ENCODE measurements around the gene OR51Q1. TPM values are rescaled to one million over a fixed set of nuclear protein-coding genes. Genes with fewer than 3 reads are reported as not detected.

OR51Q1 gene, protein sequence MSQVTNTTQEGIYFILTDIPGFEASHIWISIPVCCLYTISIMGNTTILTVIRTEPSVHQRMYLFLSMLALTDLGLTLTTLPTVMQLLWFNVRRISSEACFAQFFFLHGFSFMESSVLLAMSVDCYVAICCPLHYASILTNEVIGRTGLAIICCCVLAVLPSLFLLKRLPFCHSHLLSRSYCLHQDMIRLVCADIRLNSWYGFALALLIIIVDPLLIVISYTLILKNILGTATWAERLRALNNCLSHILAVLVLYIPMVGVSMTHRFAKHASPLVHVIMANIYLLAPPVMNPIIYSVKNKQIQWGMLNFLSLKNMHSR
- total RNA-seq, result not detected in 2 replicates

DNA sequence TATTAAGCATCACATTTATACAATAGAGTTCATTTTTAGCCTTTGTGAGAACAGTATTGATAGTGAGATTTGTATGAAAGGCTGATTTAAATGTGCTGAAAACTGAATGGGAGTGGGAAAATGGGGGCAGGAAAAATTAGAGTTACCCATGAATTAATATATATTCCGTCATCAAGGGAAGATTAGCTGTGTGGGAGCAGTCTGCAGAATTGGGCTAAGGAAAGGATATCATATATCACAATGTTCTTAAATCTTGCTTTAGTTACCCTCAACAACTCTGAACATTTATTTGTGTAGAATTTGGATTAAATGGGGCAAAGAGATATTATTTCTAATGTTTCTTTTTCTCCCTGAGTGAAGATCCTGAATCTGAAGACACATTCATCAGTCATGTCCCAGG lies at the start of gene OR51Q1:
Gene OR51Q1 (plus strand): TSS at position 301 of the 400 bp plus-strand sequence. CDS start 90 bp downstream, at position 391.
- no peak for DNase-seq

DNA sequence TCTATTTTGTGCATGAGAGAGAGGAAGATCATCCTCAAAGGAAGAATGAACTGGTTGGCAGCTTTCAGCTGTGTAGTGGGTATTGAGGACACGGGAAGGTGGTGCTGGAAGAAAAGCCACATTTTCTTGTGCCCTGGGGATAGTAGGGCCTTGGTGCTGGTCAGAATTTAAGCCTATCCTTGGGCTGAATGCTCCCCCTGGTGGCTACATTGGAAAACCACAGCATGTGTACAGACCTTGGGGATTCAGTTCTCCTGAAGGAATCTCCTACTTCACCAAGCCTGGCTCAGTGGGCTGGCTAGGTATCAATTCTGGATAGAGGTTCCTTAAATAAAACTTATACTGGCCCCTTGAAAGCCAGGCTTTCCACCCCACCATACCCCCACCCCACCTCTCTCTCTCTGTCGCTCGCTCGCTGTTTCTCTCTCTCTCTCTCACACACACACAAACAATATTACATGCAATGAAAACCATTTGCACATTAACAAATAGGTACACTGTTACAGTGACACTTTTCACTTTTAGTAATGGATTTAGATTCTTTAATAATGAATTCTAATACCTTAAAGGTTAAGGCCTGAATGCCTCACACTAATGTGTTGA lies 41.1 kb upstream of the OR51Q1 start:
- peak; percentile 70 for DNase-seq

DNA sequence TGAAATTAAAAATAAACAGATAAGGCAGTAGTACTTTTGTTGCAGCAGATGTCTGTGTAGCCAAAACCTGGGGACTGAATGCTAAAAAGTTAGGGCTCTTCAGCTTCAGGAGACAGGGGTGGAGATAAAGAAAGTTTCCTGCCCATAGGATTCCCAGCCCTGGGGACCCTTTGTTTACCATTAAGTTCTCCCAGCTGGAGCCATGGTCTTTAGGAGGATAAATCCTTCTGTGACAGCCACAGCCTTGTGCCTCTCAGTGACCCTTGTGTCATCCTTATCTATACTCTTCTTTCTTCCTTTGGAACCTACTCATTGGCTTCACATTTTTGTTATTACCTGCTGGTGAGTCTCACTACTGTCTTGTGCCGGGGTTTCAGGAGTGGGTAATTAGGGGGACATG lies 38.3 kb upstream of the OR51Q1 start, which contains the start of gene OR51M1:
Gene OR51M1 (plus strand): TSS at position 237 of the 400 bp plus-strand sequence. CDS start 5,587 bp downstream, outside the sequence.
- DNase-seq, result no peak

DNA sequence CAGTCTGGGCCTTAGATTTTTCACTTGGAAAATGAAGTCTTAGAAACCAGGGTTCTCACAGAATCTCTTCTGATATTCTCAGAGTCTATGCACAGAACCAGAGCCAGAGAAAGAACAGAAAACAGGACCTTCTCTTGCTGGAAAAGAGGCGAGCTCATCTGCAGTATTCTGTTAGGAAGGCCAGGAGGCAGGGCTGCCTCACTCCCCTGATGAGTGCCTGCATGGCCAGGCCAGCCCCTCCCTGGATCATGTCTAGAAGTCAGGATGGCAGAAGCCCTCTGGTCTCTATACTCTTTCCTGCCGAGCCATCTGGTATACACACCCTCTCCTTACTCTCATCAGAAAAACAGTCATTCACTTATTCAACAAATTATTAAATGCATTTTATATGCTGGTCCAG lies 37.6 kb upstream of the OR51Q1 start:
- DNase-seq, result no peak

DNA sequence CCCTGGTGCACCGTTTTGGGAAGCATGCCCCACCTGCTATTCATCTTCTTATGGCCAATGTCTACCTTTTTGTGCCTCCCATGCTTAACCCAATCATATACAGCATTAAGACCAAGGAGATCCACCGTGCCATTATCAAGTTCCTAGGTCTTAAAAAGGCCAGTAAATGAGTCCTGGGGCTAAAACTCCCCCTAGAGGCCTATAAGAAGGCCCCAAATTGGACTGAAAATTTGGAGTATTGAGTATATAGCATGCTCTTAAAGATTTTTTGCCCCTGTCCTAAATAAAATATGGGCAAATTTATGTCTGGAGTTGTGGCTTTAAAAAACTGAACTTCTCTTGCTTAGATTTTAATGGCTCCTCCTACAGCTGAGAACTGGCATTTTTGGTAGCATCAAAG lies 31.7 kb upstream of the OR51Q1 start:
- no peak for DNase-seq

DNA sequence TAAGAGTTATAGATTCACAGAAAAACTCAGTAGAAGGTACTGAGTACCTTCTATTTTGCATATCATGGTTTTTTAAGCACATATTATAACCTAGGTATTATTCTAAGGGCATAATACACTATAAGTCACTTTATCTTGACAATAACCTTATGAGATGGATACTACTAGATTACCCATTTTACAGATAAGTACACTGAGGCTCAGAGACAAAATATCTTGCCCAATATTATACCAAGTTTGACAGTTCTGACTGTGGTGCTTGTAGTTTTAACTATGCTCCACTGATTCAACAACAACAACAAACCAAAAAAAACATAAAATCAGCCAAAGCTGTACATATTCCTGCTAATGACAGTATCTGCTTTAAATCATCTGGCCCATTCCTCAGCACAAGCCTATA lies 27.8 kb upstream of the OR51Q1 start:
- no peak for DNase-seq

DNA sequence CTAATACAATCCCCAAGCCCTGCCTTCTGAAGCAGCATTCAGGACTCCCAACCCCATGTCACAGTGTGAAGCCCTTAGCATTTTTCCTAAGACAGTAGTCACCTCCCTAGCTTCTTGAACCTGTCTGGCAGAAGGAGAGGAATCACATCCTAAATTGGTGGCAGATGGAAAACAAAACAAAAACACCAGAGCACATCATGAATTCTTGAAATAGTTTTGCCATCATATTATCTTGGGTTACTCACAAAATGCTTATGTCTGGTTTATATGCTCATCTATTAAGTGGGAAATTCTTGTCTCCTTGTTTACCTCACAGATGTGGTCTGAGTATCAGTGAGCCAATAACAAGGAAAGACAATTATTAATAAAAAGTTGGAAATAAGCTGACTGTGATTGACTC lies 23.0 kb upstream of the OR51Q1 start:
- DNase-seq, result no peak

DNA sequence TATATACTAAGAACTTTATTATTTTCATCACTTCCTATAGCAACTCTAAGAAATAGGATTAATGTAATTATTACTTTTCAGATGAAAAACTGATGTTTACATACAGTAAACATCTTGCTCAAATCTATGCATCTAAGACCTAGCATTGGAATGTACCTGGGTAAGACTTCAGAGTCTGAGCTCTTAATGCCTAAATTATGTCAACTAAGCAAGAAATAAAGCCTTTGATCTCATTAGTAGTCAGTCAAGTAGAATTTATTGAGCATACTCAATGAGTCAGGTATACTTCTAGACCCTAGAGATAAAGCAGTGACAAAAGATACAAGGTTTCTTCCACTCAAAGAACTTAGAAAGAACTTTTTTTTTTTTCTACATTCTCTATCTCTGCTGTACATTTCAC lies 16.7 kb upstream of the OR51Q1 start:
- no peak for DNase-seq

DNA sequence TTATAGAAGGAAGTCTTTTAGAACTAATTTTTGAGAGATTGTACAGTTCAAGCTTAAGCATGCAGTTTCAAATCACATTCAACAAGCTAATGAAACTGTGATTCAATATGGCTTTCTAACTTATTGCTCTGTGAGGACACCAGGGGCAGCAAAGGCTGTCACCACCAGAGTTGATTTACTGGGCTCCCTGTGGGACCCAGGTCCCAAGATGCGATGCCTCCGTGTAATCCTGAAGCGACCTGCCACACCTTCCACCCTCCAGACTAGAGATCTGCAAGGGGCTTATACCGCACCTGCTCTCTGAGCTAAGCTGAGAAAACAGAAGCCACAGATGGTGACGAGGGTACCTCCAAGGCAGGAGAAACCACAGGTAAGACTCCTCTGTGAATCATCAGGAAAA lies 918 bp upstream of the OR51Q1 start:
- DNase-seq, result no peak

DNA sequence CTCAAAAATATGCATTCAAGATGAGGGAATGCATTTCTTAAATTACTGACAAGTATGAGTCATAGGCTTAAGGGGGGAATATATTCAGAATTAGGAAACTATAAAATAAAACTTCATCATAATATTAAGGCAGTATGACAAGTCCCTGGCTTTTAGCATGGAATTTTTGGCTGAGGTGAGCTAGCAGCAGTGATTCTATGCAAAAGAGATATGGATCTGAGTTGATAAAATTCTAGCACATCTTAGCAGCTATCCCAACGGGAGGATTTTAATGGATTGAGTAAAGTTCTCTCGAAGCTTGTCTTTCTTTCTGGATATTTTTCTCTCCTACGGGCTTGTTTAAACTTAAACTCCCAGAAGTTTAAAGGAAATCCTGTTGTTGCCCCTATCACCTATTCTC lies 1.2 kb downstream of the OR51Q1 start:
- DNase-seq, result no peak

DNA sequence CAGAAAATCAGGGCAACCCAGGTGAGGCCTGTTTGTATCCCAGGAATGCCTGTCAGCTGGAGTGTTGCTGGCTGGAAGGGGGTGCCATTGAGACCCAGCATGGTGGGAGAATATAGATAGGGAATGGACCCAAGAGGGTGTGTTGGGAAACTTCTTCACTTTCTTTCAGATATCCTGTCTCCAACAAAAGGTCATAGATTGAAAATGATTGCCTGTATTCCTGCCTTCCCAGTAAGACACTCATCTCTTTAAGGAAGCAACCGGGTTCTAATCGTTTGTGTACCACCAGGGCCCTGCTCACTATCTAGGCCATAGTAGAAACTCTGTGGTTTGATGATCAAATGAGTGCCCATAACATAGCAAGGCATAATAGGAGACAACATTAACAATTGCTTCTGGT lies 19.5 kb downstream of the OR51Q1 start, which contains the start of gene OR51I1:
Gene OR51I1 (minus strand): TSS at position 101 of the 400 bp plus-strand sequence. CDS start 0 bp downstream, at position 101.
- no peak for DNase-seq

DNA sequence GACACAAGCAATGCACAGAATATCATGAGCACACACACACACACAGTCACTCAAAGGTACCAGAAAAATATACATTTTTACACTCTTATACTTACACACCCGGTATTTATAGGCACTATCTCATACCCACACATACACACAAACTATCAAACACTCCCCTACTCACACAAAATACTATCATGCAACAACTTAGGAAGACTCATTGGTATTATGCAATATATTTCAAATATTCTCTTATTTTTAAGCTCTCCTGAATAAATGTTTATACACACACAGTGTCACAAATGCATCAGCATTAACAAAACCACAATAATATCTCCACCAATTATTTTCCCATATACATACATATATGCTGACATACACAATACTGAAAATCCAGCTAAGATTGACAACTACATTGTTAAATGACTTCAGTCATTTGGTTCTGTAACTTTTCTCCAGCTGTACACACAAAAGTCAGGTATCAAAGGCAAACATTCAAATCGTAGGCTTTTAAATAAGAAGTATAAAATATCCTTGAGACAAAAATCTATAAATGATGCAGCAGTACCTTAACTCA lies 22.0 kb downstream of the OR51Q1 start:
- DNase-seq, result no peak

DNA sequence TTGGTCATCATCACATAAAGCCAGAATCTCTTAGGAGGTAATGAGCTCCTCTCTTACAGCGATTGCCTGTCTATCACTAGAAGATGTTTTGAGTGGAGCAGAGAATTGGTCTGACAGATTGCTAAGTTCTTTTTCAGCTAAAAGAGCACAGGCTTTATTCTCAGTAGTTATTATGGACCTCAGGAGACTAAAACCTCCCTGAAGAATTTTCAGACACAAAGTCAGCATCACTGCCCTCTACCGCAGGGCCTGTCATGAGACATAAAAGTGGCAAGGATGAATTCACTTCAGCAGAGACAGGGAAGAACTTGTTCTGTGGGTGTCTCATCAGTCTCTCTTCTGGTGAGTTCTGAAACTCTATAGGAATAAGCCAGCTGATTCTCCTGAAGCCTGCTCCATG lies 27.1 kb downstream of the OR51Q1 start, which contains the start of gene OR51I2:
Gene OR51I2 (plus strand): TSS at position 301 of the 400 bp plus-strand sequence. CDS start 4,166 bp downstream, outside the sequence.
- DNase-seq, result no peak

DNA sequence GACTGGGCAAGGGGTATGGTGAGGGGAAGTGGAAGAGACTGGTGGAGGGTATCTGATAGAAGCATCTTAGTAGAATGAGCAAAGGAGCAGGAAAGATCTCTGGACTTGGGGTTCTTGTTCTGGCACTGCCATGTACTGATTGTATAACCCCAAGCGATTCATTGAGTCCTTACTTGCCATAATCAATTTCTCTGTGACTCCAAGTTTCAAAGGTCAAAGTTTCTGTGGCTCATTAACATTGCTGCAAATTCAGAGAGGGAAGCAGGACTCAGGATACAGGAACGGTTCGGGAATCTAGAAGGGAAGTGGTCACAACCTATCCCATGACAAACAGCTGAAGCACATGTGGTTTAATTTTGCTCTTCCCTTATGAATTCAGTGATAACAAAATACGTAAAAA lies 27.5 kb downstream of the OR51Q1 start:
- no peak for DNase-seq

DNA sequence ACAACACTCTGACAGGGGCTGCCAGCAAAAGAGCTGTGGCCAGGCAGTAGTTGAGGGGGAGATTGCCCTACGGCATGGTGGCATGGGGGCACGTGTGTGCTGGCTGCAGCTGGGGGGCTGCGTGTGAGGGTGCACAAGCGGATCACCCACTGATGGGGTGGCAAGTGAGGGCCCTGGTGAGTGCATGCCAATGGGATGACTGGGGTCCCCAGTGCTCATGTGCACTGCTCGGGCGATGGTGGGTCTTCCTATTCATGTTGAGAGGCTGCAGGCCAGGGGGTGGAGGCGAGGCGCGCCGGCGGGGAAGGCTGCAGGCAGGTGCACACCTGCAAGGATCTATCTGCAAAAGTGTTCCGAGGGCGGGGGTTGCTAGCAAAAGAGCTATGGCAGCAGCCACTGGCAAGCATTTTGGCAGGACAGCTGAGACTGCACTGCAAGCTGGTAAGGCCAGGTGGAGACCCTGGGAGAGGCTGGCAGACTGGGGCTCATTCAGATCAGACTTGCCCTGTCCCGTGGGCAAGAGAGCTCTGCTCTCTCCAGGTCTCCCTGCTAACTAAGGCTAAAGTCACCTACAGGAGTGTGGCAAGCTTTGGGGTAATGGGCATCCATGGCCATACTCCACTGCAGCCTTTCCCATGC lies 39.2 kb downstream of the OR51Q1 start:
- no peak for DNase-seq

DNA sequence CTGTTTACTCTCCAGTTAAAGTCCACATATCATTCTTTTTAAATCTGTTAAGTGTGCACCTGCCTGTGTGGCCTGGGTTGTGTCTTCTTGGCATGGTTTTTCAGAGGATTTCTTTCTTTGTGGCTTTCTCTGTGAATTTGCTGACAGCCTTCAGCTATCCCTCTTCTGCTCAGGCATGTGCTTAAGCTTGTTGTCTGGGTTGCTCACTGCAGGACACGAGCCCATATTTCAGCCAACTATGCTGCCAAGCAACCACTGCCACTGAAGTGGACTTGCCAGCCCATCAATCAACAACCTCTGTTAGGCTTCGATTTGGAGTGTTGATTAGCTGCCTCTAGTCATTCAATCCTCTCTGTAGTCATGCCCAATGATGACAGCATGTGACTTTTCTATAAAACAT lies 45.6 kb downstream of the OR51Q1 start:
- DNase-seq, result no peak

Other genes starting within 250 kb of the OR51Q1 start
- gene OR51V1, start 221.4 kb upstream of the OR51Q1 start, total RNA-seq, result not detected in 2 replicates
- gene HBB, start 195.0 kb upstream of the OR51Q1 start, total RNA-seq, result not detected in 2 replicates
- gene HBD, start 187.6 kb upstream of the OR51Q1 start, total RNA-seq, result not detected in 2 replicates
- not detected in 2 replicates for gene HBG1, start 172.3 kb upstream of the OR51Q1 start, total RNA-seq
- not detected in 2 replicates for gene HBG2, start 167.3 kb upstream of the OR51Q1 start, total RNA-seq
- gene HBE1, start 152.2 kb upstream of the OR51Q1 start, total RNA-seq, result not detected in 2 replicates
- gene OR51B4, start 120.2 kb upstream of the OR51Q1 start, total RNA-seq, result not detected in 2 replicates
- gene OR51B2, start 97.8 kb upstream of the OR51Q1 start, total RNA-seq, result not detected in 2 replicates
- gene OR51B5, start 78.6 kb upstream of the OR51Q1 start, total RNA-seq, result not detected in 2 replicates
- not detected in 2 replicates for gene OR51B6, start 70.6 kb upstream of the OR51Q1 start, total RNA-seq
- not detected in 2 replicates for gene OR51M1, start 38.3 kb upstream of the OR51Q1 start, total RNA-seq
- not detected in 2 replicates for gene OR51I1, start 19.4 kb downstream of the OR51Q1 start, total RNA-seq
- gene OR51I2, start 27.2 kb downstream of the OR51Q1 start, total RNA-seq, result not detected in 2 replicates
- gene OR52D1, start 66.6 kb downstream of the OR51Q1 start, total RNA-seq, result not detected in 2 replicates
- gene UBQLN3, start 87.8 kb downstream of the OR51Q1 start, total RNA-seq, result not detected in 2 replicates
- gene UBQLNL, start 94.6 kb downstream of the OR51Q1 start, total RNA-seq, result 0.05 TPM in 1 of 2 replicates, not detected in the other
- not detected in 2 replicates for gene OR52H1, start 126.4 kb downstream of the OR51Q1 start, total RNA-seq
- not detected in 2 replicates for gene OR52B6, start 158.8 kb downstream of the OR51Q1 start, total RNA-seq
- gene TRIM6, start 174.5 kb downstream of the OR51Q1 start, total RNA-seq, result 1.0 and 3.3 TPM in 2 replicates
- 16.3 and 17.0 TPM in 2 replicates for gene TRIM34, start 202.9 kb downstream of the OR51Q1 start, total RNA-seq